ENCODE measurements around the gene TMEM178B.
"Not testable (repeated sequence)": the region's sequence is repeated elsewhere in the genome, so short reads cannot be mapped to it uniquely, and the experiment has no call there.

TMEM178B gene

GRCh38 chr7:141189231-141189630 lies 115.4 kb downstream of the TMEM178B start:
- TF ChIP-seq, protein P1, sequence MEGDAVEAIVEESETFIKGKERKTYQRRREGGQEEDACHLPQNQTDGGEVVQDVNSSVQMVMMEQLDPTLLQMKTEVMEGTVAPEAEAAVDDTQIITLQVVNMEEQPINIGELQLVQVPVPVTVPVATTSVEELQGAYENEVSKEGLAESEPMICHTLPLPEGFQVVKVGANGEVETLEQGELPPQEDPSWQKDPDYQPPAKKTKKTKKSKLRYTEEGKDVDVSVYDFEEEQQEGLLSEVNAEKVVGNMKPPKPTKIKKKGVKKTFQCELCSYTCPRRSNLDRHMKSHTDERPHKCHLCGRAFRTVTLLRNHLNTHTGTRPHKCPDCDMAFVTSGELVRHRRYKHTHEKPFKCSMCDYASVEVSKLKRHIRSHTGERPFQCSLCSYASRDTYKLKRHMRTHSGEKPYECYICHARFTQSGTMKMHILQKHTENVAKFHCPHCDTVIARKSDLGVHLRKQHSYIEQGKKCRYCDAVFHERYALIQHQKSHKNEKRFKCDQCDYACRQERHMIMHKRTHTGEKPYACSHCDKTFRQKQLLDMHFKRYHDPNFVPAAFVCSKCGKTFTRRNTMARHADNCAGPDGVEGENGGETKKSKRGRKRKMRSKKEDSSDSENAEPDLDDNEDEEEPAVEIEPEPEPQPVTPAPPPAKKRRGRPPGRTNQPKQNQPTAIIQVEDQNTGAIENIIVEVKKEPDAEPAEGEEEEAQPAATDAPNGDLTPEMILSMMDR (IDR thresholded peaks at IDR 0.05; ENCODE audit: low read depth, low read length) = no peak
- H3K4me3 ChIP-seq (ENCODE audit: low read depth, low read length) = no peak overlapping the region

- TF ChIP-seq, protein P1 (IDR thresholded peaks at IDR 0.05; ENCODE audit: low read depth, low read length) = no peak
- no peak overlapping the region for H3K4me3 ChIP-seq (ENCODE audit: low read depth, low read length)
Observed at GRCh38 chr7:141190495-141190894, 116.6 kb downstream of the TMEM178B start.

DNA sequence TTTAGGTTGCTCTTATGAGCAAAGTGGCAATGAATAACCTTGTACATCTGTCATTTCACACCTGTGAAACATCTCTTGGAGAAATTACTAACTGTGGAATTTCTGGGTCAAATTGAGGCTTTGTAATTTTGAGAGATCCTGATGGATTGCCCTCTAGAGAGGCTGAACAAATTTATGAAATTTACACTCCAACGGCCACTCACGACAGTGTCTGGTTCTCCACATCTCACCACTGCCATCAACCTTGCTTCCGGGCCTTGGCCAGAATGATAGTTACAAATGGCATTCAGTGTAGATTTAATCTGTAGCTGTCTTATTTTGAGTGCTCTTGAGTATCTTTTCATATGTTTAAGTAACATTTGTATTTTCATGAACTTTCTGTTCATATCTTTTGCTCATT lies 117.4 kb downstream of the TMEM178B start:
- TF ChIP-seq, protein P1 (IDR thresholded peaks at IDR 0.05; ENCODE audit: low read depth, low read length) = no peak
- H3K4me3 ChIP-seq (ENCODE audit: low read depth, low read length) = no peak overlapping the region

- H3K4me3 ChIP-seq (ENCODE audit: low read depth, low read length) = no peak overlapping the region
- TF ChIP-seq, protein P1 (IDR thresholded peaks at IDR 0.05; ENCODE audit: low read depth, low read length) = no peak
Observed at GRCh38 chr7:141193066-141193465, 119.2 kb downstream of the TMEM178B start.

GRCh38 chr7:141195722-141196121 lies 121.9 kb downstream of the TMEM178B start:
- H3K4me3 ChIP-seq (ENCODE audit: low read depth, low read length) = not testable (repeated sequence)

DNA sequence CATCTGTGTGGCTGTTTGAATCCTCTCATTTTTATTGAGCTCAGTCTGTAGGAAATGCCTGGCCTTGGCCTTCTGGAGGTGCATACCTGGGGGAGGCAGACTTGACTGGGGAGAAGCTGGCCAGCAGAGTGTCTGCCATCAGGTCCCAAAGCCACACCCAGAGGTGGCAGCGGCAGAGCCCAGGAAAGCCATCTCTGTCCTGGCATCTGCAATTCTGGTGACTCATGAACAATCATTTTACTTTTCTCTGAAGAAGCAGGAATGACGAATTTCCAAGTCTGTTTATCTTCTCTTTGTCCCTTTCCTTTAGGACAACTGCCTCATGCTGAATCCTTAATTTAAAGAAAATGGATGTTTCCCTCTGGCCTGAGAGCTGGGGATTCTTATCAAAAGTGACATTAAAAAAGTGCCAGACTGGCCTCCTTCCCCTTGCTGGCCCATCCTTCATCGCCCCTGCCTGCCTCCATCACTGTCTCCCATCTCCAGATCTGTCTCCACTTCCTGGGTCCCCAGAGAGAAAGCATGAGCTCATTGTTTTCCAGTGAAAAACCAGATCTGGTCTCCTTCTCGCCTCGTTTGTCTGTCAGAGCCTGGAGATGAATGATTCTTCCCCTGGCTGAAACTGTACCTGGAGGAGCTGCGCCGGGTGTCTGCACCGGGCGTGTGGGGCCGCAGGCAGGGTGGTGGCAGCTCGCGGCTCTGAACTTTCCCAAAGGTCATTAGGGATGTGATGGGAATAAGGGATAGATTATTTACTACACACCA lies 124.5 kb downstream of the TMEM178B start:
- H3K4me3 ChIP-seq (ENCODE audit: low read depth, low read length) = no peak overlapping the region
- TF ChIP-seq, protein P1 (IDR thresholded peaks at IDR 0.05; ENCODE audit: low read depth, low read length) = no peak

DNA sequence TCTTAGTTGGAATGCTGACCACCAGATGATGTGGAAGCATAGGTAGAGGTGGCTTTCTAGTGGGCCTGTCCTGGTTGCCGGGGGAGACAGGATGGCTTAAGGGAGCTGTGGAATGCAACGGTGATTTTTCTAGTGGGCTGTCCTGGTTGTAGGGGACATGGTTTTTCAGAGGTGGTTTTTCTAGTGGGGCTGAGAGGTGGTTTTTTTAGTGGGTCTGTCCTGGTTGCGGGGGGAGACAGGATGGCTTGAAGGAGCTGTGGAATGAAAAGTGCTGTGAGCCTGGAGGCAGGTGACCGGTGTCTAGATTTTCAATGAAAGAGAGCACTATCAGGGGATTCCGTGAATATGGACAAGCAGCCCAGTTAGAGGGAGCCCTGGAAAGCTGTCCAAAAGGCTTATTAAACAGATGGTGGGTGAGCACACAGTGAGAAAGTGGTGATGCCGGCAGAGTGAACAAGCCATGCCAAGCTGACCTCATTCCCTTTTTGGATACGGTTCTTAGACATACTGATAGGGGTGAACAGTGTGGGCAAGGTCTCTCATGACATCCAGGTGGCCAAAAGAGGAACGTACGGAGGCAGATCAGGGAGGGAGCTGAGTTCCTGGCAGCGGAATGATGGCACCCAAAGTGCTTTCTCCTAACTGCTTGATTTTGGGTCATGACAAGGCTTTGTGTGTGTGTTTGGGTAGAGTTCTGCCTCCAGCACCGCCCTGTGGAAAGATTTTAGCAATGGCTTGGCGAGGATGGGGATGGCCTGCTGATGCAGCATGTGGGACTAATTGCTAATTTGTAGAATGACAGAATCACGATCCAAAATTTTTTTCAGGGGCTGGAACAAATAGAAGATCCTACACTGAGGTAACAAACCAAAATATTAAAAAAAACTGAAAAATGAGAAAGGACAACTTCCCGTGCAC lies 126.6 kb downstream of the TMEM178B start:
- H3K4me3 ChIP-seq (ENCODE audit: low read depth, low read length) = no peak overlapping the region
- TF ChIP-seq, protein P1 (IDR thresholded peaks at IDR 0.05; ENCODE audit: low read depth, low read length) = no peak
